ENCODE measurements around the gene CX3CR1. TPM values are rescaled to one million over a fixed set of nuclear protein-coding genes. Genes with fewer than 3 reads are reported as not detected.

The CX3CR1 gene
- total RNA-seq, 1 donor from 2014 or later = 0.32 TPM

DNA sequence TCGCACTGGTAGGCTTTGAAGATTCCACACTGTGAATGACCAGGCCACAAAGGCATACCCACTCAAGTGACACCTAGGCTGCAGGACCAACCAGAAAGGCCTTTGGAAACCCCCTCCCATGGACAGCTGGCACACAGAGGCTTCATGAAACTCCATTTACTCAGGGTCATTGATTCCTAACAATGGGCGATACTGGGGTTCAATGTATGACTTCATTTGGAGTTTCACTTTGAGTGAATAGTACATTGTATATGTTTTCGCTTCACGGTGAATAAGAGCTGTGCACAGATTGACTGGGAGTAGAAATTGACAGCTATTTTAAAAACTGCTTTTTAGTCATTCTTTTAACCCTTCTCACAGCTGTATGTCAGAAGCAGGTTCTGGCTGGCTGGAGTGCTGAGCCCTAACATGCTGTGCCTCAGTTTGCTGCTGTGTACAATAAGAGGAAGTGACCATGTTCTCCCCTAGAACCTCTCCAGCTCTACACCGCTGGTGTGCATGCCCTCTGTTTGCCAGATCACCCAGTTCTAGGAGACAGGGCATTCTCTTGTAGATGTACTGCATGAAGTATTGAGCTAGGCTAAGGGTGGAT, 15.4 kb upstream of the CX3CR1 start:
- H4K20me1 ChIP-seq (ENCODE audit: insufficient read depth, low read length) = no peaks in the 10 kb centered on the region
- TF ChIP-seq EZH2 (IDR thresholded peaks at IDR 0.05; ENCODE audit: insufficient read depth, low read length) = no peak
- TF ChIP-seq CTCF (IDR thresholded peaks at IDR 0.05; ENCODE audit: insufficient read depth, low read depth, low read length) = no peak
- H3K36me3 ChIP-seq (ENCODE audit: insufficient read depth, low read length) = no peaks in the 10 kb centered on the region
- H3K27me3 Mint-ChIP-seq (ENCODE audit: low read depth, unreplicated experiment) = no peaks in the 10 kb centered on the region
- no peak for FAIRE-seq
- no peak for DNase-seq (ENCODE audit: low read depth)
- peaks cover 6% of the 10 kb centered on the region for H3K4me1 Mint-ChIP-seq (ENCODE audit: low read depth, unreplicated experiment)
- no peaks in the 10 kb centered on the region for H3K79me2 ChIP-seq (ENCODE audit: insufficient read depth, low read length)
- no peak overlapping the region for H3K9ac ChIP-seq (ENCODE audit: low read length)
- H3K4me2 ChIP-seq (ENCODE audit: low read length) = no peak overlapping the region
- no peak overlapping the region for H2AFZ ChIP-seq (ENCODE audit: low read depth, low read length)
- no peak overlapping the region for H3K27ac Mint-ChIP-seq (ENCODE audit: unreplicated experiment)
- H3K4me3 Mint-ChIP-seq (ENCODE audit: unreplicated experiment) = no peak overlapping the region
- H3K4me1 ChIP-seq (ENCODE audit: insufficient read depth, low read length) = no peaks in the 10 kb centered on the region
- H3K4me3 ChIP-seq (ENCODE audit: insufficient read depth, low read depth, low read length) = no peak overlapping the region
- H3K9me3 ChIP-seq (ENCODE audit: insufficient read depth, low read depth, low read length) = peaks cover 5% of the 10 kb centered on the region
- no peaks in the 10 kb centered on the region for H3K27me3 ChIP-seq (ENCODE audit: insufficient read depth, low read length)
- peaks cover 23% of the 10 kb centered on the region for H3K9me3 Mint-ChIP-seq (ENCODE audit: unreplicated experiment)
- no peak overlapping the region for H3K27ac ChIP-seq (ENCODE audit: low read depth, low read length)
- H3K36me3 Mint-ChIP-seq (ENCODE audit: low read depth, unreplicated experiment) = peaks cover 1% of the 10 kb centered on the region

- DNase-seq (ENCODE audit: low read depth) (no peak), FAIRE-seq (no peak)
- Mint-ChIP-seq H3K27ac (ENCODE audit: unreplicated experiment) (no peak overlapping the region), H3K9me3 (ENCODE audit: unreplicated experiment) (peaks cover 18% of the 10 kb centered on the region), H3K36me3 (ENCODE audit: low read depth, unreplicated experiment) (no peaks in the 10 kb centered on the region), H3K27me3 (ENCODE audit: low read depth, unreplicated experiment) (no peaks in the 10 kb centered on the region), H3K4me3 (ENCODE audit: unreplicated experiment) (no peak overlapping the region), H3K4me1 (ENCODE audit: low read depth, unreplicated experiment) (peaks cover 10% of the 10 kb centered on the region)
- Histone ChIP-seq H3K27me3 (ENCODE audit: insufficient read depth, low read length) (no peaks in the 10 kb centered on the region), H4K20me1 (ENCODE audit: insufficient read depth, low read length) (no peaks in the 10 kb centered on the region), H3K27ac (ENCODE audit: low read depth, low read length) (no peak overlapping the region), H3K9ac (ENCODE audit: low read length) (no peak overlapping the region), H3K36me3 (ENCODE audit: insufficient read depth, low read length) (no peaks in the 10 kb centered on the region), H3K79me2 (ENCODE audit: insufficient read depth, low read length) (no peaks in the 10 kb centered on the region), H3K4me2 (ENCODE audit: low read length) (no peak overlapping the region), H2AFZ (ENCODE audit: low read depth, low read length) (no peak overlapping the region), H3K4me3 (ENCODE audit: insufficient read depth, low read depth, low read length) (no peak overlapping the region), H3K4me1 (ENCODE audit: insufficient read depth, low read length) (no peaks in the 10 kb centered on the region), H3K9me3 (ENCODE audit: insufficient read depth, low read depth, low read length) (peaks cover 5% of the 10 kb centered on the region)
- TF ChIP-seq EZH2 (IDR thresholded peaks at IDR 0.05; ENCODE audit: insufficient read depth, low read length) (no peak), CTCF (IDR thresholded peaks at IDR 0.05; ENCODE audit: insufficient read depth, low read depth, low read length) (no peak)
Observed at GRCh38 chr3:39294446-39295183, 14.8 kb upstream of the CX3CR1 start.

DNA sequence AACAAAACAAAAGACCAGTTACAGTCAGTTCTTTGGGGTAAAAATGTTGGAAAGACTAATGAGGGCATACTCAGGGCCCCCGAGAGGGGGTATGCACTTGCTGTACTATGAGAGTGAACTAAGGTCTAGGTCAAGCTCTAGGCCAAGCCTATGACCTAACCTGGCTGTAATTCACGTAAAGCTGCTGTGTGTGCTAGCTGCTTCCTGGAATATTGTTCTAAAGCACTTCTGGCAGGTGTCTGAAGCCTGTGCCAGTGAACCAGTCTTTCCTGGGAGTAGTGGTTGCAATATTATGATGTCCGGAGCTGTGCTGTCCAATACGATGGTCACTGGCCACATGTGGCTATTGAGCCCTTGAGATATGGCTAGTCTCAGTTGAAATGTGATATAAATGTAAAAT, 13.1 kb upstream of the CX3CR1 start:
- Histone ChIP-seq H2AFZ (ENCODE audit: low read depth, low read length) (no peak overlapping the region), H3K4me3 (ENCODE audit: insufficient read depth, low read depth, low read length) (no peak overlapping the region), H3K27ac (ENCODE audit: low read depth, low read length) (no peak overlapping the region), H4K20me1 (ENCODE audit: insufficient read depth, low read length) (no peaks in the 10 kb centered on the region), H3K79me2 (ENCODE audit: insufficient read depth, low read length) (no peaks in the 10 kb centered on the region), H3K36me3 (ENCODE audit: insufficient read depth, low read length) (no peaks in the 10 kb centered on the region), H3K9me3 (ENCODE audit: insufficient read depth, low read depth, low read length) (no peaks in the 10 kb centered on the region), H3K4me2 (ENCODE audit: low read length) (no peak overlapping the region), H3K27me3 (ENCODE audit: insufficient read depth, low read length) (no peaks in the 10 kb centered on the region), H3K9ac (ENCODE audit: low read length) (no peak overlapping the region), H3K4me1 (ENCODE audit: insufficient read depth, low read length) (no peaks in the 10 kb centered on the region)
- no peak overlapping the region for H3K27ac Mint-ChIP-seq (ENCODE audit: unreplicated experiment)
- H3K9me3 Mint-ChIP-seq (ENCODE audit: unreplicated experiment) = peaks cover 9% of the 10 kb centered on the region
- FAIRE-seq (no peak), DNase-seq (ENCODE audit: low read depth) (no peak)
- no peak overlapping the region for H3K4me3 Mint-ChIP-seq (ENCODE audit: unreplicated experiment)
- TF ChIP-seq EZH2 (IDR thresholded peaks at IDR 0.05; ENCODE audit: insufficient read depth, low read length) (no peak), CTCF (IDR thresholded peaks at IDR 0.05; ENCODE audit: insufficient read depth, low read depth, low read length) (no peak)
- no peaks in the 10 kb centered on the region for H3K27me3 Mint-ChIP-seq (ENCODE audit: low read depth, unreplicated experiment)
- no peaks in the 10 kb centered on the region for H3K36me3 Mint-ChIP-seq (ENCODE audit: low read depth, unreplicated experiment)
- peaks cover 10% of the 10 kb centered on the region for H3K4me1 Mint-ChIP-seq (ENCODE audit: low read depth, unreplicated experiment)

Data from astrocyte (in vitro differentiated cells and primary cell).